ENCODE measurements around the gene HACL1.

HACL1 gene

GRCh38 chr3:15520804-15521572 lies 80.4 kb downstream of the HACL1 start:
- WGBS, result 63% methylated on average over 8 of the region's 14 CpGs
- no peaks in the 10 kb centered on the region for H3K79me1 ChIP-seq (replicated peaks; ENCODE audit: low read length, poor library complexity, severe bottlenecking)
- no peak overlapping the region for H3K14ac ChIP-seq (ENCODE audit: low read length in 2 of 2)
- H3K23ac ChIP-seq (ENCODE audit: low read length in 2 of 2), result no peak overlapping the region
- no peaks in the 10 kb centered on the region for H3K9me3 ChIP-seq (ENCODE audit: control insufficient read depth, low read length)
- H3K4ac ChIP-seq (ENCODE audit: low read depth in 1 of 2, low read length in 2 of 2), result no peak overlapping the region
- peaks cover 0 to 22% of the 10 kb centered on the region in 2 experiments for H3K27me3 ChIP-seq (ENCODE audit: control insufficient read depth in 1 of 2, insufficient read depth in 1 of 2, low read length in 2 of 2)
- no peak overlapping the region for H4K8ac ChIP-seq (ENCODE audit: low read length)
- H2BK12ac ChIP-seq (ENCODE audit: low read length in 2 of 2), result no peak overlapping the region
- no peak overlapping the region for H3K4me2 ChIP-seq (ENCODE audit: low read length, poor library complexity, severe bottlenecking)
- H3K4me3 ChIP-seq (ENCODE audit: insufficient read depth in 1 of 2, low read depth in 1 of 2, low read length in 2 of 2), result no peak overlapping the region
- H3K36me3 ChIP-seq (ENCODE audit: control insufficient read depth in 1 of 2, insufficient read depth in 2 of 2, low read depth in 1 of 2, low read length in 2 of 2), result no peaks in the 10 kb centered on the region
- no peak overlapping the region for H2AFZ ChIP-seq (ENCODE audit: low read depth, low read length)
- DNase-seq, result no peak
- H3K18ac ChIP-seq (ENCODE audit: low read depth in 1 of 2, low read length in 2 of 2), result peak overlapping the region in 1 of 2 experiments; percentile 49
- no peak overlapping the region for H2BK15ac ChIP-seq (ENCODE audit: low read depth, poor library complexity, severe bottlenecking)
- no peak overlapping the region for H2AK5ac ChIP-seq (ENCODE audit: low read length, severe bottlenecking)
- H4K91ac ChIP-seq (ENCODE audit: low read length), result no peak overlapping the region
- no peak overlapping the region for H2BK5ac ChIP-seq (ENCODE audit: low read depth, low read length, poor library complexity, severe bottlenecking)
- no peak overlapping the region for H2BK120ac ChIP-seq (ENCODE audit: low read depth, low read length)
- peaks cover 2% of the 10 kb centered on the region for H3K4me1 ChIP-seq (ENCODE audit: control insufficient read depth, insufficient read depth, low read depth, low read length)
- H3K27ac ChIP-seq (ENCODE audit: low read length, poor library complexity, severe bottlenecking), result no peak overlapping the region
- H3K9ac ChIP-seq (ENCODE audit: low read length), result no peak overlapping the region

DNA sequence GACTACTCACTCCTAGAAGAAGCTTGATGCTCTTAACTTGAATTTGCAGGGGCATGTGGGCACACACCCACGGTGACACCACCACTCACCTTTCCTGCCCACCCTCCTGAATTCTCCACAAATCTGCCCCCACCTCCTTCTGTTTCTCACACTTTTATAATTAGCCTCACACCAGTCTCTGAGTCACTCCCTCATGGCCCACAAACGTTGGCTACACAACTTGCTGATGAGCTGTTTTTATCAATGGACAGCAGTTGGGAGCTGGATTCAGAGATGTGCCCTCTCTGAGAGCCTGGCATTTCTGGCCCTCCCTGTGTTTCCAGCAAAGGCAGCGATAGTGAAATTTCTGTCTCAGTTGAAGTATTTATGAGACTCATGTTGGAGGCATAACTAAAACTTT lies 81.2 kb downstream of the HACL1 start:
- peaks cover 2% of the 10 kb centered on the region for H3K4me1 ChIP-seq (ENCODE audit: control insufficient read depth, insufficient read depth, low read depth, low read length)
- H3K4me2 ChIP-seq (ENCODE audit: low read length, poor library complexity, severe bottlenecking), result no peak overlapping the region
- H2BK5ac ChIP-seq (ENCODE audit: low read depth, low read length, poor library complexity, severe bottlenecking), result no peak overlapping the region
- H3K9ac ChIP-seq (ENCODE audit: low read length), result no peak overlapping the region
- H2BK120ac ChIP-seq (ENCODE audit: low read depth, low read length), result no peak overlapping the region
- no peak overlapping the region for H2BK12ac ChIP-seq (ENCODE audit: low read length in 2 of 2)
- H2AFZ ChIP-seq (ENCODE audit: low read depth, low read length), result no peak overlapping the region
- no peak for DNase-seq
- no peak overlapping the region for H4K91ac ChIP-seq (ENCODE audit: low read length)
- no peak overlapping the region for H2BK15ac ChIP-seq (ENCODE audit: low read depth, poor library complexity, severe bottlenecking)
- peaks cover 0 to 22% of the 10 kb centered on the region in 2 experiments for H3K27me3 ChIP-seq (ENCODE audit: control insufficient read depth in 1 of 2, insufficient read depth in 1 of 2, low read length in 2 of 2)
- no peaks in the 10 kb centered on the region for H3K9me3 ChIP-seq (ENCODE audit: control insufficient read depth, low read length)
- H4K8ac ChIP-seq (ENCODE audit: low read length), result no peak overlapping the region
- H3K14ac ChIP-seq (ENCODE audit: low read length in 2 of 2), result no peak overlapping the region
- H3K27ac ChIP-seq (ENCODE audit: low read length, poor library complexity, severe bottlenecking), result no peak overlapping the region
- H3K4me3 ChIP-seq (ENCODE audit: insufficient read depth in 1 of 2, low read depth in 1 of 2, low read length in 2 of 2), result no peak overlapping the region
- H3K23ac ChIP-seq (ENCODE audit: low read length in 2 of 2), result no peak overlapping the region
- H3K4ac ChIP-seq (ENCODE audit: low read depth in 1 of 2, low read length in 2 of 2), result no peak overlapping the region
- H2AK5ac ChIP-seq (ENCODE audit: low read length, severe bottlenecking), result no peak overlapping the region
- H3K18ac ChIP-seq (ENCODE audit: low read depth in 1 of 2, low read length in 2 of 2), result no peak overlapping the region
- WGBS, result 62% methylated on average over 3 of the region's 3 CpGs
- H3K36me3 ChIP-seq (ENCODE audit: control insufficient read depth in 1 of 2, insufficient read depth in 2 of 2, low read depth in 1 of 2, low read length in 2 of 2), result no peaks in the 10 kb centered on the region
- no peaks in the 10 kb centered on the region for H3K79me1 ChIP-seq (replicated peaks; ENCODE audit: low read length, poor library complexity, severe bottlenecking)

DNA sequence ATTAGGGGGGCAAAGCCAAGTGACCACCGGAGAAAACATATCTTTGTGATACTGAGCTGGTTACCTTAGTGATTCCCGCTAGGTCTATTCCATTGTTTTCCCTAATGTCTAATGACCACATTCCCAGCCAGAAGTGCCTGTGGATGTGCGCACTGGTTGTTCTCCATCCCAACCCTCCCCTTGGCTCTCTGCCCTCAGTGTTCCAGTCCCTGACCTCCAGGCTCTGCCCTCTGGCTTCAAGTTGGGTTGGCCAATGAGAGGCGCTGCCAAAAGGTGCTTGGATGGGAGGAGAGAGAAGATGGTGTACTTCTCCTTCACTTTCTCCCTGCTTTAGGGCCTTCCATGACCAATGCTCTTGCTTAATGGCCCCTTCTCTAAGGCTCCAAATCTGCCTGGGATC lies 82.3 kb downstream of the HACL1 start:
- Histone ChIP-seq H3K4me3 (ENCODE audit: insufficient read depth in 1 of 2, low read depth in 1 of 2, low read length in 2 of 2) (no peak overlapping the region), H2BK120ac (ENCODE audit: low read depth, low read length) (no peak overlapping the region), H3K9ac (ENCODE audit: low read length) (no peak overlapping the region), H3K27me3 (ENCODE audit: control insufficient read depth in 1 of 2, insufficient read depth in 1 of 2, low read length in 2 of 2) (peaks cover 0 to 22% of the 10 kb centered on the region in 2 experiments), H3K18ac (ENCODE audit: low read depth in 1 of 2, low read length in 2 of 2) (no peak overlapping the region), H2BK12ac (ENCODE audit: low read length in 2 of 2) (no peak overlapping the region), H2AK5ac (ENCODE audit: low read length, severe bottlenecking) (no peak overlapping the region), H3K14ac (ENCODE audit: low read length in 2 of 2) (no peak overlapping the region), H4K8ac (ENCODE audit: low read length) (no peak overlapping the region), H3K4ac (ENCODE audit: low read depth in 1 of 2, low read length in 2 of 2) (no peak overlapping the region), H4K91ac (ENCODE audit: low read length) (no peak overlapping the region), H2AFZ (ENCODE audit: low read depth, low read length) (no peak overlapping the region), H3K36me3 (ENCODE audit: control insufficient read depth in 1 of 2, insufficient read depth in 2 of 2, low read depth in 1 of 2, low read length in 2 of 2) (no peaks in the 10 kb centered on the region), H2BK5ac (ENCODE audit: low read depth, low read length, poor library complexity, severe bottlenecking) (no peak overlapping the region), H3K23ac (ENCODE audit: low read length in 2 of 2) (no peak overlapping the region), H3K9me3 (ENCODE audit: control insufficient read depth, low read length) (no peaks in the 10 kb centered on the region), H3K27ac (ENCODE audit: low read length, poor library complexity, severe bottlenecking) (no peak overlapping the region), H2BK15ac (ENCODE audit: low read depth, poor library complexity, severe bottlenecking) (no peak overlapping the region), H3K4me1 (ENCODE audit: control insufficient read depth, insufficient read depth, low read depth, low read length) (peaks cover 2% of the 10 kb centered on the region), H3K4me2 (ENCODE audit: low read length, poor library complexity, severe bottlenecking) (no peak overlapping the region), H3K79me1 (replicated peaks; ENCODE audit: low read length, poor library complexity, severe bottlenecking) (no peaks in the 10 kb centered on the region)
- WGBS, result 96% methylated on average over 4 of the region's 4 CpGs
- DNase-seq, result no peak

DNA sequence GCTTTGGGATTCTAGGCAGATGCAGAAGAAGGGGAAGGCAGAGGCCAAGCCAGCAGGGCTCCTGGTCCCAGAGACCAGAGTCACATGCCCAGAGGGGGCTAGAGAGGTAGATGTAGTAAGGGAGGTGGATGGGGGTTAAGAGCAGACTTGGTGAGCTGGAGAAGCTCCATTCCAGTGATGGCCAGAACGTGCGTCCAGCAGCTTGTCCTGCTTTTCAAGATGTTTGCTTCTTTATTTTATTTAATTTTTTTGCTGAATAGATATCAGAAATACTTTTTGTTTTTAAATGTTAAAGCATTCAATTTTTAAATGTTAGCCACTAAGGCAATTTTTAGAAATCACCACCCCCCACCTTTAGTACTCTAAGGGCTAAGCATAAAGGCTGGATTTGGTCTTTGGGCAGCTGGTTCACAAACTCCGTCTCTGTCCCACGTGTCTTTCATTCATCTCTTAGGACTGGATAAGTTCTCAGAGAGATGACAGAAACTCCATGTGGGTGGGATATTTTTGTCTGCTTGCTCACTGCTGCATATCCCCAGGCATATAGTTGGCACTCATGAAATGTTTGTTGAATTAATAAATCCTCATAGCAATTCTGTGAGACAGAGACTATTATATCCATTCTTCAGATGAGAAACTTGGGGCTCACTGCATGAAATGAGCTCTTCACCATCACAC lies 86.6 kb downstream of the HACL1 start:
- Histone ChIP-seq H2BK15ac (ENCODE audit: low read depth, poor library complexity, severe bottlenecking) (no peak overlapping the region), H3K79me1 (replicated peaks; ENCODE audit: low read length, poor library complexity, severe bottlenecking) (no peaks in the 10 kb centered on the region), H3K14ac (ENCODE audit: low read length in 2 of 2) (no peak overlapping the region), H3K9me3 (ENCODE audit: control insufficient read depth, low read length) (no peaks in the 10 kb centered on the region), H3K23ac (ENCODE audit: low read length in 2 of 2) (no peak overlapping the region), H4K91ac (ENCODE audit: low read length) (no peak overlapping the region), H3K4me1 (ENCODE audit: control insufficient read depth, insufficient read depth, low read depth, low read length) (no peaks in the 10 kb centered on the region), H3K4me2 (ENCODE audit: low read length, poor library complexity, severe bottlenecking) (no peak overlapping the region), H2AFZ (ENCODE audit: low read depth, low read length) (no peak overlapping the region), H2AK5ac (ENCODE audit: low read length, severe bottlenecking) (no peak overlapping the region), H2BK12ac (ENCODE audit: low read length in 2 of 2) (no peak overlapping the region), H3K36me3 (ENCODE audit: control insufficient read depth in 1 of 2, insufficient read depth in 2 of 2, low read depth in 1 of 2, low read length in 2 of 2) (no peaks in the 10 kb centered on the region), H3K4me3 (ENCODE audit: insufficient read depth in 1 of 2, low read depth in 1 of 2, low read length in 2 of 2) (no peak overlapping the region), H2BK120ac (ENCODE audit: low read depth, low read length) (no peak overlapping the region), H3K18ac (ENCODE audit: low read depth in 1 of 2, low read length in 2 of 2) (no peak overlapping the region), H3K9ac (ENCODE audit: low read length) (no peak overlapping the region), H3K27me3 (ENCODE audit: control insufficient read depth in 1 of 2, insufficient read depth in 1 of 2, low read length in 2 of 2) (peaks cover 0 to 3% of the 10 kb centered on the region in 2 experiments), H3K4ac (ENCODE audit: low read depth in 1 of 2, low read length in 2 of 2) (no peak overlapping the region), H2BK5ac (ENCODE audit: low read depth, low read length, poor library complexity, severe bottlenecking) (no peak overlapping the region), H3K27ac (ENCODE audit: low read length, poor library complexity, severe bottlenecking) (no peak overlapping the region), H4K8ac (ENCODE audit: low read length) (no peak overlapping the region)
- whole genome bisulfite sequencing, result 88% methylated on average over 2 of the region's 4 CpGs
- DNase-seq, result no peak

Measured in mesenchymal stem cell (in vitro differentiated cells and primary cell).